PC-3 (cell line): ENCODE data around the gene CDH9. TPM values are rescaled to one million over a fixed set of nuclear protein-coding genes. Genes with fewer than 3 reads are reported as not detected.

Source experiments
- ATAC-seq: fragments of 200-7000 bp; cut with Tn5 transposase; 2 replicates; pipeline ENCODE4 v1.9.1; 2020; ENCODE audit warnings: mild to moderate bottlenecking, moderate library complexity
- Bru-seq: library from RNA; stranded (reverse); fragments of 400-500 nt; gene quantifications from one replicate; lab custom pipeline; 2021; lab: Mats Ljungman, UMichigan
- BruChase-seq, 2 experiments: library from RNA; stranded (reverse); fragments of 400-500 nt; gene quantifications; one replicate each; lab custom pipeline; 2021; lab: Mats Ljungman, UMichigan
- BruUV-seq: library from RNA; stranded (reverse); fragments of 400-500 nt; replicated peaks from 2 replicates; lab custom pipeline; 2021; lab: Mats Ljungman, UMichigan
- CTCF ChIA-PET: fragments of 300-600 bp; sonication (Branson Sonifier 250); formaldehyde crosslinking; loops from one replicate; lab custom pipeline; 2022; ENCODE audit warnings: antibody characterized with exemption; lab: Charles Lee
- POLR2A ChIA-PET: fragments of 300-600 bp; sonication (Branson Sonifier 250); formaldehyde crosslinking; loops from one replicate; lab custom pipeline; 2022; ENCODE audit warnings: antibody characterized with exemption; ENCODE audit not compliant: unreplicated experiment; lab: Charles Lee
- DNase-seq: peaks from one replicate; pipeline ENCODE4 v3.0.0-alpha.2; 2015
- H2AFZ ChIP-seq: fragments of 300-600 bp; sonication (generic); 2 replicates; pipeline ENCODE4 v1.6.0; 2016; ENCODE audit warnings: antibody characterized with exemption, low read length
- H3F3A ChIP-seq: fragments of 300-600 bp; sonication (generic); one replicate; pipeline ENCODE4 v1.6.0; 2017; ENCODE audit warnings: antibody characterized with exemption, low read length, control low read depth, mild to moderate bottlenecking; ENCODE audit not compliant: unreplicated experiment
- H3K27ac ChIP-seq: fragments of 300-600 bp; sonication (generic); 2 replicates; pipeline ENCODE4 v1.5.1; 2016; ENCODE audit warnings: mild to moderate bottlenecking, low read length
- H3K27me3 ChIP-seq: fragments of 300-600 bp; sonication (generic); 2 replicates; pipeline ENCODE4 v1.6.1; 2016; ENCODE audit warnings: low read length, mixed read lengths
- H3K36me3 ChIP-seq: fragments of 300-600 bp; sonication (generic); 2 replicates; pipeline ENCODE4 v1.6.1; 2016; ENCODE audit warnings: low read depth, mixed run types, low read length, mixed read lengths
- H3K4me1 ChIP-seq: fragments of 300-600 bp; sonication (generic); 2 replicates; pipeline ENCODE4 v1.5.1; 2016; ENCODE audit warnings: low read length; ENCODE audit not compliant: insufficient read depth
- H3K4me2 ChIP-seq: fragments of 300-600 bp; sonication (generic); 2 replicates; pipeline ENCODE4 v1.6.0; 2016; ENCODE audit warnings: low read length
- H3K4me3 ChIP-seq: fragments of 300-600 bp; sonication (generic); 2 replicates; pipeline ENCODE4 v1.5.1; 2016; ENCODE audit warnings: mild to moderate bottlenecking, low read length, mixed read lengths
- H3K79me2 ChIP-seq: fragments of 300-600 bp; sonication (generic); 2 replicates; pipeline ENCODE4 v1.6.1; 2017; ENCODE audit warnings: low read length, mixed read lengths
- H3K9ac ChIP-seq: fragments of 300-600 bp; sonication (generic); 2 replicates; pipeline ENCODE4 v1.6.0; 2016; ENCODE audit warnings: mild to moderate bottlenecking, low read length
- H3K9me2 ChIP-seq: fragments of 300-600 bp; sonication (generic); replicated peaks from 2 replicates; pipeline ENCODE4 v1.6.1; 2016; ENCODE audit warnings: mixed run types, low read length, mixed read lengths
- H3K9me3 ChIP-seq: fragments of 300-600 bp; sonication (generic); 2 replicates; pipeline ENCODE4 v1.6.1; 2016; ENCODE audit warnings: low read length, mixed read lengths
- H4K20me1 ChIP-seq: fragments of 300-600 bp; sonication (generic); 2 replicates; pipeline ENCODE4 v1.6.1; 2016; ENCODE audit warnings: low read length, mixed read lengths
- EZH2 ChIP-seq: fragments of 300-600 bp; sonication (generic); IDR thresholded peaks from one replicate; pipeline ENCODE4 v1.6.1; 2017; ENCODE audit warnings: antibody characterized with exemption, mild to moderate bottlenecking, low read length; ENCODE audit not compliant: unreplicated experiment
- EZH2phosphoT487 ChIP-seq: fragments of 300-600 bp; sonication (generic); IDR thresholded peaks from 2 replicates; pipeline ENCODE4 v1.6.1; 2018; ENCODE audit warnings: mild to moderate bottlenecking, antibody characterized with exemption, low read length, borderline replicate concordance
- intact Hi-C: fragments of 100-400 bp; cut with micrococcal nuclease; formaldehyde crosslinking; loops from 2 replicates; pipeline ENCODE4 v1.9.0; 2023
- long read RNA-seq: library from polyadenylated mRNA; unstranded; transcript quantifications from one replicate; pipeline ENCODE4 v2.0.0, GENCODE V29; 2021; ENCODE audit not compliant: unreplicated experiment
- total RNA-seq: library from RNA; depleted of rRNA; stranded (reverse); fragments of >200 nt; gene quantifications from 2 replicates; pipeline ENCODE4 v1.2.3, GENCODE V29; 2014; rRNA removed
- TF ChIP-seq, protein P1 (sequence below): fragments of 300-600 bp; sonication (generic); conservative IDR thresholded peaks from 2 replicates; pipeline ENCODE4 v1.5.1; 2017; ENCODE audit warnings: antibody characterized with exemption, low read depth, mild to moderate bottlenecking, low read length

CDH9 gene, protein sequence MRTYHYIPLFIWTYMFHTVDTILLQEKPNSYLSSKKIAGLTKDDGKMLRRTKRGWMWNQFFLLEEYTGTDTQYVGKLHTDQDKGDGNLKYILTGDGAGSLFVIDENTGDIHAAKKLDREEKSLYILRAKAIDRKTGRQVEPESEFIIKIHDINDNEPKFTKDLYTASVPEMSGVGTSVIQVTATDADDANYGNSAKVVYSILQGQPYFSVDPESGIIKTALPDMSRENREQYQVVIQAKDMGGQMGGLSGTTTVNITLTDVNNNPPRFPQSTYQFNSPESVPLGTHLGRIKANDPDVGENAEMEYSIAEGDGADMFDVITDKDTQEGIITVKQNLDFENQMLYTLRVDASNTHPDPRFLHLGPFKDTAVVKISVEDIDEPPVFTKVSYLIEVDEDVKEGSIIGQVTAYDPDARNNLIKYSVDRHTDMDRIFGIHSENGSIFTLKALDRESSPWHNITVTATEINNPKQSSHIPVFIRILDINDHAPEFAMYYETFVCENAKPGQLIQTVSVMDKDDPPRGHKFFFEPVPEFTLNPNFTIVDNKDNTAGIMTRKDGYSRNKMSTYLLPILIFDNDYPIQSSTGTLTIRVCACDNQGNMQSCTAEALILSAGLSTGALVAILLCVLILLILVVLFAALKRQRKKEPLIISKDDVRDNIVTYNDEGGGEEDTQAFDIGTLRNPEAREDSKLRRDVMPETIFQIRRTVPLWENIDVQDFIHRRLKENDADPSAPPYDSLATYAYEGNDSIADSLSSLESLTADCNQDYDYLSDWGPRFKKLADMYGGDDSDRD
- total RNA-seq (not detected in 2 replicates), Bru-seq, nascent RNA (percentile 3 among the genes with signal in this experiment), BruChase-seq, experiment 1, labeled RNA remaining after a 6-hour chase (not detected), BruChase-seq, experiment 2, labeled RNA remaining after a 2-hour chase (percentile 0 among the genes with signal in this experiment)
- long read RNA-seq = 0 reads

DNA sequence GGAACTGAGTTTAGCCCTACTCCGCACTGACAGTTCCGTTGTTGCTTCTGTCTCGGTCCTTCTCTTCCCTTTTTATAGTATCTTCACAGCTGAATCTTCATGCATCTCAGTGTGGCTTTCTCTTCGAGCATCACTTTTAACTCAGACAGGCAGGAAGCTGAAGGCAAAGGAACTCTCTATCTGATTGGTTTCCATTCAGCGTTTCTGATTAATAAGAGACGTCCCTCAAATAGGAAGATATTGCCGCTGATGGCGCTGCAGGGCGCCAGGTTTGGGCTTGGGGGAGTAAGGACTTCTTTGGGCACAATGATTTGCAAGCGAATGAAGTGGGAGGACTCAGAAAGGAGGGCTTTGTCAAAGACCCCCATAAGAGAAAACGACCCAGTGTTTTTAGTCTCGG is at the start of gene CDH9:
Gene CDH9 (minus strand): TSS at position 111 of the 400 bp plus-strand sequence. CDS start 50,253 bp downstream, outside the sequence.
- CTCF ChIA-PET = no interaction called here
- no peak within 1 kb of the TSS for H2AFZ ChIP-seq
- BruUV-seq = no TSS peak
- no peaks in the 10 kb centered on the region for H3K9me3 ChIP-seq
- no peak within 1 kb of the TSS for H3K27ac ChIP-seq
- no peak within 1 kb of the TSS for H3K9ac ChIP-seq
- TF ChIP-seq, protein P1, sequence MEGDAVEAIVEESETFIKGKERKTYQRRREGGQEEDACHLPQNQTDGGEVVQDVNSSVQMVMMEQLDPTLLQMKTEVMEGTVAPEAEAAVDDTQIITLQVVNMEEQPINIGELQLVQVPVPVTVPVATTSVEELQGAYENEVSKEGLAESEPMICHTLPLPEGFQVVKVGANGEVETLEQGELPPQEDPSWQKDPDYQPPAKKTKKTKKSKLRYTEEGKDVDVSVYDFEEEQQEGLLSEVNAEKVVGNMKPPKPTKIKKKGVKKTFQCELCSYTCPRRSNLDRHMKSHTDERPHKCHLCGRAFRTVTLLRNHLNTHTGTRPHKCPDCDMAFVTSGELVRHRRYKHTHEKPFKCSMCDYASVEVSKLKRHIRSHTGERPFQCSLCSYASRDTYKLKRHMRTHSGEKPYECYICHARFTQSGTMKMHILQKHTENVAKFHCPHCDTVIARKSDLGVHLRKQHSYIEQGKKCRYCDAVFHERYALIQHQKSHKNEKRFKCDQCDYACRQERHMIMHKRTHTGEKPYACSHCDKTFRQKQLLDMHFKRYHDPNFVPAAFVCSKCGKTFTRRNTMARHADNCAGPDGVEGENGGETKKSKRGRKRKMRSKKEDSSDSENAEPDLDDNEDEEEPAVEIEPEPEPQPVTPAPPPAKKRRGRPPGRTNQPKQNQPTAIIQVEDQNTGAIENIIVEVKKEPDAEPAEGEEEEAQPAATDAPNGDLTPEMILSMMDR = no peak
- no peak for TF ChIP-seq EZH2phosphoT487
- no peak for TF ChIP-seq EZH2
- no peaks in the 10 kb centered on the region for H3K27me3 ChIP-seq
- no peaks in the 10 kb centered on the region for H3K36me3 ChIP-seq
- H3K9me2 ChIP-seq = no peaks in the 10 kb centered on the region
- ATAC-seq = no peak
- H3K4me1 ChIP-seq = peaks cover 5% of the 10 kb centered on the region; the same call in 1 of the 2 replicates
- H3F3A ChIP-seq = no peaks in the 10 kb centered on the region
- H3K79me2 ChIP-seq = no peaks in the 10 kb centered on the region
- H3K4me2 ChIP-seq = no peak within 1 kb of the TSS
- intact Hi-C loops = no loop called here
- no peaks in the 10 kb centered on the region for H4K20me1 ChIP-seq
- H3K4me3 ChIP-seq = no peak within 1 kb of the TSS
- POLR2A ChIA-PET = no interaction called here
- no peak for DNase-seq

DNA sequence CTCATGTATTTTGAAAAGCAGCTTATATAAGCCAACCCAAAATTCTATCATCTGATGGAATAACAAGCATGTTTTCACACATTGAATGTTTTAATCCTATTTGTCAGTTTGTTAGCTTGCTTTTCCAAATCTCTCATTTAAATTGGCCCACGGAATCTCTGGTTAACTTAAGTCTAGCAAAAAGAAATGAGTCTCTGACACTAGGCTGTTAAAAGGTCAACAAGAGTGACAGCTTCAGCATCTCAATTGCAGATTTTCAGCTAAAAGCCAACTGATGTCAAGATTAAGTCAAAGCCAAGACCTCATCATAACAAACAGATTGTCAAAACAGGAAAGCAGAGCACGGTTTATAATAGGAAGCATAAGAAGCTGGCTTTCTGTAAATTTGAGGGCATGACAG is 49.4 kb upstream of the CDH9 start:
- ChIA-PET CTCF (no interaction called here), POLR2A (no interaction called here)
- H3K4me2 ChIP-seq = no peak overlapping the region
- BruUV-seq = no TSS peak
- no peaks in the 10 kb centered on the region for H4K20me1 ChIP-seq
- no peak overlapping the region for H3K4me3 ChIP-seq
- no peaks in the 10 kb centered on the region for H3K4me1 ChIP-seq
- no peaks in the 10 kb centered on the region for H3F3A ChIP-seq
- no peaks in the 10 kb centered on the region for H3K27me3 ChIP-seq
- no peaks in the 10 kb centered on the region for H3K9me2 ChIP-seq
- H3K79me2 ChIP-seq = no peaks in the 10 kb centered on the region
- intact Hi-C loops = no loop called here
- no peak overlapping the region for H3K9ac ChIP-seq
- no peak overlapping the region for H2AFZ ChIP-seq
- no peaks in the 10 kb centered on the region for H3K9me3 ChIP-seq
- ATAC-seq = no peak
- H3K36me3 ChIP-seq = no peaks in the 10 kb centered on the region
- no peak for TF ChIP-seq EZH2phosphoT487
- TF ChIP-seq, protein P1 = no peak
- no peak for TF ChIP-seq EZH2
- no peak overlapping the region for H3K27ac ChIP-seq
- DNase-seq = no peak
